ENCODE data around the gene PURA. TPM values are rescaled to one million over a fixed set of nuclear protein-coding genes. Genes with fewer than 3 reads are reported as not detected.

PURA gene
- total and polyA plus RNA-seq, 2 of the 13 experiments (the other 11 are each of a cell fraction or from before 2014, with no cell fraction given), result 2.0 to 5.0 TPM

DNA sequence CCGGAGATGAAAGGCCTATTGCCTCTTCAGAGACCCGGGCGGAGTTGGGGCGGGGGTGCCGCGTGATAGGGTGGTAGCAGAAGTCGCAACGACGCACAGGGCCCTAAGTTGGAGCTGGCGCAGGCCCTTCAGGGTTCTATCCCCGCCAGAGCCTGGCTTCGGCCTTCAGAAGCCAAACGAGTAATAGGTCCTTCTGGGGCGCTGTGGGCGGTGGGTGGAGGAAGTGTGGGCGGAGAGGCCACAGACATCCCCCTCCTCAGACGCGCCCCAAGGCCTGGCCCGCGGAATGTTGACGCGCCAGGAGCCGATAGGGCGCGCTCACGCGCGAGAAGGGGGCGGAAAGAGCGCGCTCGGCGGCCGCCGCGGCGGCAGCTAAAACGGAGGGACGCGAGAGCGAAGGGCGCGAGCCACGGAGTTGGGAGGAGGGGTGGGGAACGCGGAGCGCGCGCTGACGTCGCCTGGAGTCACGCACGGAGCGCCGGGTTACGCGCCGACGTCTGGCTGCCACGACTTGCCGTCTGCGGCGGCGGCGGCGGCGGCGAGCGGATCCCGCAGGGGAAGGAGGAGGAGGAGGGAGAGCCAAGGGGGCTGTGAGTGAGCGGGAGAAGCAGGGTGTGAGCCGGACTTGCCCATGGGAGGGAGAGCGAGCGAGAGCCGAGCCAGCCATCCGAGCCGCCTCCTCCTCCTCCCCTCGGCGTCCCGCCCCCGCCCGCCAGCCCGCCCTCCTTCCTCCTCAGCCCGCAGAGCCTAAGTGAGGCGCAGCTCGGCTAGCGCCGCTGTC lies 6.4 kb upstream of the PURA start (continued):
- TF ChIP-seq, protein P1, sequence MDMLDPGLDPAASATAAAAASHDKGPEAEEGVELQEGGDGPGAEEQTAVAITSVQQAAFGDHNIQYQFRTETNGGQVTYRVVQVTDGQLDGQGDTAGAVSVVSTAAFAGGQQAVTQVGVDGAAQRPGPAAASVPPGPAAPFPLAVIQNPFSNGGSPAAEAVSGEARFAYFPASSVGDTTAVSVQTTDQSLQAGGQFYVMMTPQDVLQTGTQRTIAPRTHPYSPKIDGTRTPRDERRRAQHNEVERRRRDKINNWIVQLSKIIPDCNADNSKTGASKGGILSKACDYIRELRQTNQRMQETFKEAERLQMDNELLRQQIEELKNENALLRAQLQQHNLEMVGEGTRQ (IDR thresholded peaks at IDR 0.05; ENCODE audit: low read depth, low read length), result no peak
- TF ChIP-seq, protein P1 (CRISPR knock-in tag; IDR thresholded peaks at IDR 0.05; ENCODE audit: borderline replicate concordance), result peak; percentile 62; the same call in 1 of the 2 replicates
- TF ChIP-seq REXO4 (CRISPR knock-in tag; IDR thresholded peaks at IDR 0.05; ENCODE audit: borderline replicate concordance) (no peak), HOXA7 (CRISPR knock-in tag; IDR thresholded peaks at IDR 0.05) (no peak), ZNF572 (CRISPR knock-in tag; IDR thresholded peaks at IDR 0.05) (peak; percentile 62; the same call in 1 of the 2 replicates), ZNF331 (CRISPR knock-in tag; IDR thresholded peaks at IDR 0.05) (no peak; the same call in 1 of the 2 replicates), DR1 (CRISPR knock-in tag; IDR thresholded peaks at IDR 0.05) (peak; percentile 84), ZNF180 (CRISPR knock-in tag; IDR thresholded peaks at IDR 0.05; ENCODE audit: borderline replicate concordance, low read depth) (no peak), RNF2 (conservative IDR thresholded peaks at IDR 0.05; ENCODE audit: low read depth) (peak; percentile 89), CHD4 (IDR thresholded peaks at IDR 0.05; ENCODE audit: borderline replicate concordance, low read length) (no peak), ZNF138 (CRISPR knock-in tag; IDR thresholded peaks at IDR 0.05; ENCODE audit: low read depth) (peak; percentile 57; the same call in 1 of the 2 replicates), IRF2 (CRISPR knock-in tag; IDR thresholded peaks at IDR 0.05) (peak; percentile 65; the same call in 1 of the 2 replicates), NAIF1 (CRISPR knock-in tag; IDR thresholded peaks at IDR 0.05; ENCODE audit: borderline replicate concordance) (no peak), ATF1 (CRISPR knock-in tag; IDR thresholded peaks at IDR 0.05) (no peak), XRCC5 (optimal IDR thresholded peaks at IDR 0.05; ENCODE audit: low read length) (peak; percentile 84), PHF20 (CRISPR knock-in tag; IDR thresholded peaks at IDR 0.05) (no peak; the same call in 1 of the 2 replicates), ZNF143 (CRISPR knock-in tag; IDR thresholded peaks at IDR 0.05) (no peak), PAF1 (CRISPR knock-in tag; IDR thresholded peaks at IDR 0.05) (no peak), ZNF567 (CRISPR knock-in tag; IDR thresholded peaks at IDR 0.05; ENCODE audit: borderline replicate concordance) (0 out of 2 replicates have a peak, but pooled peaks have one; percentile 25), ZBTB3 (CRISPR knock-in tag; IDR thresholded peaks at IDR 0.05; ENCODE audit: borderline replicate concordance, low read depth) (no peak), ZNF33B (CRISPR knock-in tag; IDR thresholded peaks at IDR 0.05) (no peak; the same call in 1 of the 2 replicates), PAWR (CRISPR knock-in tag; IDR thresholded peaks at IDR 0.05; ENCODE audit: borderline replicate concordance) (no peak)
- TF ChIP-seq, protein P2, sequence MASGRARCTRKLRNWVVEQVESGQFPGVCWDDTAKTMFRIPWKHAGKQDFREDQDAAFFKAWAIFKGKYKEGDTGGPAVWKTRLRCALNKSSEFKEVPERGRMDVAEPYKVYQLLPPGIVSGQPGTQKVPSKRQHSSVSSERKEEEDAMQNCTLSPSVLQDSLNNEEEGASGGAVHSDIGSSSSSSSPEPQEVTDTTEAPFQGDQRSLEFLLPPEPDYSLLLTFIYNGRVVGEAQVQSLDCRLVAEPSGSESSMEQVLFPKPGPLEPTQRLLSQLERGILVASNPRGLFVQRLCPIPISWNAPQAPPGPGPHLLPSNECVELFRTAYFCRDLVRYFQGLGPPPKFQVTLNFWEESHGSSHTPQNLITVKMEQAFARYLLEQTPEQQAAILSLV (CRISPR knock-in tag; IDR thresholded peaks at IDR 0.05; ENCODE audit: borderline replicate concordance), result peak; percentile 76; the same call in 1 of the 2 replicates
- TF ChIP-seq, protein P3, sequence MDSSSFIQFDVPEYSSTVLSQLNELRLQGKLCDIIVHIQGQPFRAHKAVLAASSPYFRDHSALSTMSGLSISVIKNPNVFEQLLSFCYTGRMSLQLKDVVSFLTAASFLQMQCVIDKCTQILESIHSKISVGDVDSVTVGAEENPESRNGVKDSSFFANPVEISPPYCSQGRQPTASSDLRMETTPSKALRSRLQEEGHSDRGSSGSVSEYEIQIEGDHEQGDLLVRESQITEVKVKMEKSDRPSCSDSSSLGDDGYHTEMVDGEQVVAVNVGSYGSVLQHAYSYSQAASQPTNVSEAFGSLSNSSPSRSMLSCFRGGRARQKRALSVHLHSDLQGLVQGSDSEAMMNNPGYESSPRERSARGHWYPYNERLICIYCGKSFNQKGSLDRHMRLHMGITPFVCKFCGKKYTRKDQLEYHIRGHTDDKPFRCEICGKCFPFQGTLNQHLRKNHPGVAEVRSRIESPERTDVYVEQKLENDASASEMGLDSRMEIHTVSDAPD (CRISPR knock-in tag; IDR thresholded peaks at IDR 0.05), result peak; percentile 47; the same call in 1 of the 2 replicates
- TF ChIP-seq, protein P4, sequence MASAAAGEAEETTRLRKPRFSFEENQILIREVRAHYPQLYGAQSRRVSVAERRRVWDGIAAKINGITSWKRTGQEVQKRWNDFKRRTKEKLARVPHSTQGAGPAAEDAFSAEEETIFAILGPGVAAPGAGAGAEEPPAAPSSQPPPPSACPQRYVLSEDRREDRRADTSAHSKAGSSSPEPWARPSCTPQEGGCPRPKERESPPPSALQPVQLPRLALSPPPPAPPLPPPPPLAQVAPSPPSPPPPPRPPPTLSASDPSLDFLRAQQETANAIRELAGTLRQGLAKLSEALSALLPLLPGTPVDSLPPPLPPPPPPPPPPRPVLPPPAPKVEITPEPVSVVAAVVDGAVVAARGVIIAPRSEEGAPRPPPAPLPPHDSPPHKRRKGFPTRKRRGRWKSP (CRISPR knock-in tag; IDR thresholded peaks at IDR 0.05), result peak; percentile 98
